Measurements from ENCODE around the gene OR10T2. TPM values are rescaled to one million over a fixed set of nuclear protein-coding genes. Genes with fewer than 3 reads are reported as not detected.

OR10T2 gene
- total RNA-seq, 2 experiments from 2014 or later, result not detected

Other genes with a start within 250 kb of the OR10T2 start
- not detected for gene CD1D, start 218.6 kb downstream of the OR10T2 start, total RNA-seq
- not detected for gene CD1A, start 145.0 kb downstream of the OR10T2 start, total RNA-seq
- gene CD1C, start 109.5 kb downstream of the OR10T2 start, total RNA-seq, result not detected
- not detected for gene CD1B, start 67.9 kb downstream of the OR10T2 start, total RNA-seq
- not detected for gene CD1E, start 45.6 kb downstream of the OR10T2 start, total RNA-seq
- gene OR10K2, start 26.8 kb upstream of the OR10T2 start, total RNA-seq, result not detected
- not detected for gene OR10K1, start 62.4 kb upstream of the OR10T2 start, total RNA-seq
- gene OR10R2, start 72.8 kb upstream of the OR10T2 start, total RNA-seq, result not detected
- gene OR6Y1, start 154.9 kb upstream of the OR10T2 start, total RNA-seq, result not detected
- gene OR6P1, start 171.1 kb upstream of the OR10T2 start, total RNA-seq, result not detected
- gene OR10X1, start 180.4 kb upstream of the OR10T2 start, total RNA-seq, result not detected
- gene OR10Z1, start 205.8 kb upstream of the OR10T2 start, total RNA-seq, result not detected

Measured in CD8-positive, alpha-beta T cell (primary cell).